CD4-positive, alpha-beta T cell treated with Interleukin-4 for 4 hours (primary cell): ENCODE measurements around the gene CBARP.
"Not testable (repeated sequence)": the region's sequence is repeated elsewhere in the genome, so short reads cannot be mapped to it uniquely, and the experiment has no call there.

ENCODE experiments used
- DNase-seq: peaks from one replicate; pipeline ENCODE4 v3.0.0-alpha.2; 2020

CBARP gene

DNA sequence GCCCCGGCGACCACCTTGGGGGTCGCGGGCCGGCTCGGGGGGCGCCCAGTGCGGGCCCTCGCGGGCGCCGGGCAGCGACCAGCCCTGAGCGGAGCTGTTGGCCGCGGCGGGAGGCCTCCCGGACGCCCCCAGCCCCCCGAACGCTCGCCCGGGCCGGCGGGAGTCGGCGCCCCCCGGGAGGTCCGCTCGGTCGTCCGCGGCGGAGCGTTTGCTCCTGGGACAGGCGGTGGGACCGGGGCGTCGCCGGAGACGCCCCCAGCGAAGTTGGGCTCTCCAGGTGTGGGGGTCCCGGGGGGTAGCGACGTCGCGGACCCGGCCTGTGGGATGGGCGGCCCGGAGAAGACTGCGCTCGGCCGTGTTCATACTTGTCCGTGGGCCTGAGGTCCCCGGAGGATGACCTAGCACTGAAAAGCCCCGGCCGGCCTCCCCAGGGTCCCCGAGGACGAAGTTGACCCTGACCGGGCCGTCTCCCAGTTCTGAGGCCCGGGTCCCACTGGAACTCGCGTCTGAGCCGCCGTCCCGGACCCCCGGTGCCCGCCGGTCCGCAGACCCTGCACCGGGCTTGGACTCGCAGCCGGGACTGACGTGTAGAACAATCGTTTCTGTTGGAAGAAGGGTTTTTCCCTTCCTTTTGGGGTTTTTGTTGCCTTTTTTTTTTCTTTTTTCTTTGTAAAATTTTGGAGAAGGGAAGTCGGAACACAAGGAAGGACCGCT is 31.5 kb downstream of the CBARP start:
- no peak for DNase-seq

DNA sequence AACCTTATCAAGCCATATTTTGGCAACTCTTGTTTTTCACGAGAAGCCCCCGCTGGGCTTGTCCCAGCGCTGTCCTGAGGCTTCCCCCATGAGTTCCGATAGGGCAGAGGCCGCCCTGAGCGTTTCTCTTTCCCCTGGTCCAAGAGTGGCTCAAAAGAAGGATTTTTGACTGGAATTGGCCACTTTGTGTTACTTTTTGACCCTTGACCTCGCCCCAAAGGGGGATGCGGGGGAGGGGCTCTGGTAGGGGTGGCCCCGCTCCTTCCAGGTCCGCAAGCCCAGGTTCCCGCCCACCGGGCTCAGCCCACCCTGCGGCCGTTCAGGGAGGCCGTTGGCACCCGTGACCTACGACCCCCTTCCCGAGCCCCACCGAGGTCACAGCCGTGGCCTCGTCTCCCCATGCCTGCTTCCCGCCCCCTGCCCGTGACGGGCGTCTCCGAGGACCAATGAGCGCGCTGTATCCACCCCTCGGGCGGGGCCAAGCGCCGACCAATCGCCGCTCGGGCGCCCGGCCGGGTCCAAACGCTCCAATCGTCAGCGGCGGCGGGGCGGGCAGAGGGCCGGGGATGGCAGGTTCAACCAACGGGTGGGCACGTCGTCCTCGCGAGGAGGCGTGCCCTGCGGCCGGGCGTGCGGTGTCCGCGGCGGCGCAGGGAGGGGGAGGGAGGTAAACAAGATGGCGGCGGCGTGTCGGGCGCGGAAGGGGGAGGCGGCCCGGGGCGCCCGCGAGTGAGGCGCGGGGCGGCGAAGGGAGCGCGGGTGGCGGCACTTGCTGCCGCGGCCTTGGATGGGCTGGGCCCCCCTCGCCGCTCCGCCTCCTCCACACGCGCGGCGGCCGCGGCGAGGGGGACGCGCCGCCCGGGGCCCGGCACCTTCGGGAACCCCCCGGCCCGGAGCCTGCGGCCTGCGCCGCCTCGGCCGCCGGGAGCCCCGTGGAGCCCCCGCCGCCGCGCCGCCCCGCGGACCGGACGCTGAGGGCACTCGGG is 32.4 kb downstream of the CBARP start, which contains the start of gene STK11:
TSS of gene STK11 (plus strand) at position 665 of the 986 bp plus-strand sequence. CDS start 1,136 bp downstream, outside the sequence.
- peak; percentile 98 for DNase-seq

DNA sequence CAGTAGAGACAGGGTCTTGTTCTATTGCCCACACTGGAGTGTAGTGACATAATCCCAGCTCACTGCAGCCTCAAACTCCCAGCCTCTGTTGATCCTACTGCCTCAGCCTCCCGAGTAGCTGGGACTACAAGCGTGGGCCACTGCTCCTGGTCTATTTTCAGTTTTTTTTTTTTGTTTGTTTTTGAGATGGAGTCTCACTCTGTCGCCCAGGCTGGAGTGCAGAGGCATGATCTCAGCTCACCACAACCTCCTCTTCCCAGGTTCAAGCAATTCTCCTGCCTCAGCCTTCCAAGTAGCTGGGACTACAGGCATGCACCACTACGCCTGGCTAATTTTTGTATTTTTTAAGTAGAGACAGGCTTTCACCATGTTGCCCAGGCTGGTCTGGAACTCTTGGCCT is 37.2 kb downstream of the CBARP start:
- DNase-seq = not testable (repeated sequence)

DNA sequence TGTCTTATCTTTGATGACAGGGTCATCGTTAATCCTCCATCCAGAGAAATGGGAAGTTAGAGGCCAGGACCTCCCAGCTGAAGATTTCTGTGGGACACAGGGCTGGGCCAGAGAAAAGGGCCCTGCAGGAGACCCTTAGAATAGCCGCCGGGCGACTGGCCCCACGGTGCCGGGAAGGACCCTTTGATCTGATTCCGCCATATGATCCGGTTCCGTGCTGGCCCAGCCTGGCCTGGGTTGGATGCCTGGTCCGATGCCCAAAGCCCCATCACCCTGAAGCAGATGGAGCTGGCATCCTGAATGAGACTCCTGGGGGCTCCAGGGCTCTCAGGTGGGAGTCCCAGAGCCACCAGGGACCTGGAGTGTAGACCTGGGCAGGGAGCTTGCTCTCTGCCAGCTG is 38.3 kb downstream of the CBARP start:
- no peak for DNase-seq

DNA sequence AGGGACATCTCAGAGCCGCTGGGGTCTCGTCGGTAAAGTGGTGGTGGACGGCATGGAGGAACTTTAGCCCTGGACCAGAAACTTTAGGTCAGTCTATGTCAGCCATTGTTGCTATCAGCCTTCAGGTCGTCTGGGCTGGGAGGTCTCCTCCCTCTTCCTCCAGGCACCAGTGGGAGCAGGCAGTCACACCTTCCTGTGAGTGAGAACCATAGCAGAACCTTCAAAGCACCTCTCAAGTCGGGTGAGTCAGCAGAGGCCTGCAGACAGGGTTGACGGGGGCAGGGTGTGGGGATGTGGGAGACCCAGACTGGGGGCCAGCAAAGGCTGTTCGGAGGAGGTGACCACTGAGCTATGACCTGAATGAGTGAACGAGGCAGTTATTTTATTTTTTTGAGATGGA is 48.4 kb downstream of the CBARP start:
- peak; percentile 76 for DNase-seq

DNA sequence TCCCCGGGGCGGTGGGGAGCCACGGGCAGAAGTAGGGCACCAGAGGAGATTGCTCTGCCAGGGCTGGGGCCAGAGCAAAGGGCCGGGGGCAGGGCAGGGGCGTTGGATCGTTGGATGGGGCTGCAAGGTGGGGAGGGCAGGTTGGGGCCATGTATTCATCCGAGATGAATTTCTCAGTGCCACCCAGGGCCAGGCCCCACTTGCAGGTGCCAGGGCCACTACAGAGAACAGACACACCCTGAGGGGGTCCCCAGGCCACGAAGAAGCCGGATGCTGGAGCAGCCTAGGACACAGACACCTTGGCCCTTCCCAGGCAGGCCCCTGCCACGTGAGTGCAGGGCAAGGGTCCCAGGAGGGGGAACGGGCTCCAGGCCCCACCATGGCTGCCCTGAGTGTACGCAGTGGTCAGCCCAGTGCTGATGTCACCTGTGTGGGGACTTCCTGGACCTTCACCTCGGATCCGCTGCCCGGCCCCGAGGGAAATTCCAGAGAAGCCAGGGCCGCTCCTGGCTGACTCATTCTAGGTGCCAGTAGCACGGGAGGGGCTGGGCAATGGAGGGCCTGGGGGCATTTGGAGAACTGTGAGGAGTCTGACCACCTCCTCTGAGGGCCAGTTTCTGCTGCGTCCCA is 54.1 kb downstream of the CBARP start:
- DNase-seq = no peak

DNA sequence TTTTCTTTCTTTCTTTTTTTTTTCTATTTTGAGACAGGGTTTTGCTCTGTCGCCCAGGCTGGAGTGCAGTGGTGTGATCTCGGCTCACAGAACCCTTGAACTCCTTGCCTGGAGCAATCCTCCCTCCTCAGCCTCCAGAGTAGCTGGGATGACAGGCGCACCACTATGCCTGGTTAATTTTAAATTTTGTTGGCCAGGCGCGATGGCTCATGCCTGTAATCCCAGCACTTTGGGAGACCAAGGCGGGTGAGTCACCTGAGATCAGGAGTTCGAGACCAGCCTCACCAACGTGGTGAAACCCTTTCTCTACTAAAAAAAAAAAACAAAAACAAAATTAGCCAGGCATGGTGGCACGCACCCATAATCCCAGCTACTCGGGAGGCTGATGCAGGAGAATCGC is 55.1 kb downstream of the CBARP start:
- DNase-seq = no peak

DNA sequence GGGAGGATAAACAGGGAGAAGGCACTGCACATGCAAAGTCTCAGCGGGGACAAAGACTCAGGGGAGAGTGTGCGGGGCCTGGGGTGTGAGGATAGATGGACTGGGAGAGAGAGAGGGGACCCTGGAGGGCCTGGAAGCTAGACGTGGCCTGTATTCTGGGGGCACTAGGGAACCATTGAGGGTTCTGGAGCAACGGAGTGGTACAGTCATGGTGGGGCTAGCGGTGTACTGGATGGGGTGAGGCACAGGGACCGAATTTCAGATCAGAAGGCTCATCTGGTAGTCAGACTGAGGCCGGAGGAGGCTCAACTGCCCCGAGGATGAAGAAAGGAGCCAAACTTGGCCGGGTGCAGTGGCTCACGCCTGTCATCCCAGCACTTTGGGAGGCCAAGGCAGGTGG is 55.7 kb downstream of the CBARP start:
- no peak for DNase-seq

DNA sequence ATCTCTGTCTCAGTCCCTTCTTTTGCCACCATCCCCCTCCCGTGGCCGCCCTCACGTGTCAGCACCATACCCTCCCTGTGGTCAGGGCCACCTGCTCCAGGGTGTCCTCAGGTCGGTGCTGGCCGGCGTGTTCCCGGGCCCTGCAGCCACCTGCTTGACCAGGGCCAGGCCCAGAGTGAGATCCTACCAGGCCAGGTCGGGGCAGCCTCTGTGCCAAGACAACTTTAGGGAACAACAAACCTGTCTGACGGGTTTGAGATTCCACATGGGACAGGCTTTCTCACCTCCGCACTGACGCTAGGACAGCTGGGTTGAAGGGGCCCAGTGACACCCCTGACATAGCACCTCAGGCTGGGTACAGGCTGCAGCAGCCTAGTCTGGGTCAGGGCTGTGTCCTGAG is 56.2 kb downstream of the CBARP start:
- DNase-seq = no peak
